Right renal pelvis (tissue), 4 donors: ENCODE data around the gene C2CD4B. TPM values are rescaled to one million over a fixed set of nuclear protein-coding genes. Genes with fewer than 3 reads are reported as not detected.

Source experiments
- DNase-seq, 4 donors: peaks; one replicate each; pipeline ENCODE4 v3.0.0-alpha.2; 2013; ENCODE audit warnings: low read depth in 4 of 4, low spot score in 3 of 4, missing footprints in 1 of 4
- polyA plus RNA-seq, 4 donors: library from polyadenylated mRNA; unstranded; fragments of 120-200 nt; gene quantifications; one replicate each; pipeline ENCODE4 v1.2.1, GENCODE V29; 2013; ENCODE audit not compliant: insufficient read length in 4 of 4

C2CD4B gene
- polyA plus RNA-seq, 4 donors: 0.36 to 1.1 (median 0.64) TPM

DNA sequence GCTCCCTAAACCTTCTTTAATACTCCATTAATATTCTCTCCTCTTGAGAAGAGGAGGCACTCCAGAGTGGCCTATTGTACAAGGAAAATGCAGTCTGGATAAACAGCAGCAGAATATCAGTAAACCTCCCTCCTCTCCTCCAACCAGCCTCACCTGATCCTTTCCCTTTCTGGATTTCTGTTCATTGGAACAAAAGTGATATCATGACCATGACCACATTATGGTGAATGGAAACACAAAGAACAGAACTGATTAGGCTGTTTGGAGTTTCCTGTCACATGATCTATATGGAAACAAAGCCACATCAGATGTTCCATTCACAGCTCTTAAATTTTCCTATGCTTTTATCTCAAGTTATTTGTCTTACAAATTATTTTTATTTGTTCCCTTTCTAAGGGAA, 14.6 kb downstream of the C2CD4B start:
- DNase-seq: no peak

DNA sequence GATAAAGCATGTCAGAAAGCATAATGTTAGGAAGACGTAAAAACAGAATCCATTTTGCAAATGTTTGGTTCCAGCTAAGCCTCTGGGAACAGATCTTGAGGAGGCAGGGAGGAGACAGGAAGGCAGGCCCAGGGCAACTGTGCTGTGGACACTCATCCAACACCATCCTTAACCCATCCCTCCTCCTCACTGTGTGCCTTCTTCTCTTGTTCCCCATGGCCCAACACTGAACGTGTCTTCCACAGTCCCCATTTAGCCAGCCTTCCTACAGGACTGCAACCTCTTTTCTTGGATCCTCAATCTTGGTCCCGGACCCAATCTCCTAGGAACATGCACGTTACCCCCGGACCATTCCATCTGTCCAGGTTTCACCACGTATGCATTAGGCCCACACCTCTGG, 15.4 kb downstream of the C2CD4B start:
- DNase-seq: no peak

DNA sequence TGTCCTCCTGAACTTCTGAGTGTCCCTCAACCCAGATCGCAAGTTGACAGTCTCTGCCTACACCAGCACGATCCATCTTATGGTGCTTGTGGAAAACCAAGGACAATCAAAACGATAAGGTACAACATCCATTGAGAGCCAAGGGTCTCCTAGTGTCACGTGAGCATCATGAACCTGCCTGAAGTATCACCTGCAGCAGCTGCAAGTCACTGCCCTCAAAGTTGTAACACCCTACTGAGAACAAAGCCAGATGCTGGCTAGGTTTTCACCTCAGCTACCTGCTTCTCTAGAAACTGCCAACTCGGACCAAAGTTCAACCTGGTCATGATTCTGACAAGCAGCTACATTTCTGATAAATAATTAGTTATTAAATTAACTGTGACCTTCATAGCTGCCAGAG, 17.5 kb downstream of the C2CD4B start:
- DNase-seq: no peak

DNA sequence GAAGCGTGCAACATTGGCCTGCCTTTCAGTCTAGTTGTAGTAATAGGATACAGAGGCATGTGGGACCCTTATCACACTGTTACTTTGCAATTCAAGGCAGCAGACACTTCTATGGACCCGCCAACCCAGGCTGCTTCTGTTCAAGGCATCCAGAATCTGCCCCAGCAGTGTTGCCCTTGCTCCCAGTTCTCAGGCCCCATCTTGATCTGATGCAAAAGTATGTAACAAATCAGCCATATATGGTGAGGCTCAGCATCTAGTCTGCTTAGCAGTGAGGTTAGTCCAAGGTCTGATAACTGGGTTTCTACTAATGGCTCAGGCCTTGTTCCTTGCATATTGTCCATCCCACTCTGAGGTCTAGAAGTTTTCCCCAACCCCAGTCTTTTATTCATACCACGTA, 17.9 kb downstream of the C2CD4B start:
- no peak for DNase-seq

DNA sequence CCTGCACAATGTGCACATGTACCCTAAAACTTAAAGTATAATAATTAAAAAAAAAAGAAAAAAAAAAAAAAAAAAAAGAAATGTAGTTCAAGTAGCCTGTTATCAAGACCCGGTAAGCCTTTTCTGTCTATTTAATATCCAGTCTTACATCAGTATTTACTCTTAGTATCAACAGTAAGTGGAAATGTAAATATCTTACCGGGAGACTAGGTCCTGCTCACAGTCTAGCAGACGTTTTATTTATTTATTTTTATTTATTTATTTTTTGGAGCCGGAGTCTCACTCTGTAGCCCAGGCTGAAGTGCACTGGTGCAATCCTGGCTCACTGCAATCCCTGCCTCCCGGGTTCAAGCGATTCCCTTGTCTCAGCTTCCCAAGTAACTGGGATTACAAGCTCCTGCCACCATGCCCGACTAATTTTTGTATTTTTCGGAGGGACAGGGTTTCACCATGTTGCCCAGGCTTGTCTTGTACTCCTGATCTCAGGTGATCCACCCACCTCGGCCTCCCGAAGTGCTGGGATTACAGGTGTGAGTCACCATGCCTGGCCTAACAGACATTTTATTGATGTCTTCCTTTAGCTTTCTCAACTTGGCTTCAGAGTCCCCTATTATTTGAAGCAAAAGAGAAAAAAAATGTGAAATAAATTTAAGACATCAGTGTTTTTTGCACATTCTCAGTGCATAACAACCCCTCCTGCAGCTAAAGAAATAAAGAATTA, 19.9 kb downstream of the C2CD4B start:
- DNase-seq: no peak

DNA sequence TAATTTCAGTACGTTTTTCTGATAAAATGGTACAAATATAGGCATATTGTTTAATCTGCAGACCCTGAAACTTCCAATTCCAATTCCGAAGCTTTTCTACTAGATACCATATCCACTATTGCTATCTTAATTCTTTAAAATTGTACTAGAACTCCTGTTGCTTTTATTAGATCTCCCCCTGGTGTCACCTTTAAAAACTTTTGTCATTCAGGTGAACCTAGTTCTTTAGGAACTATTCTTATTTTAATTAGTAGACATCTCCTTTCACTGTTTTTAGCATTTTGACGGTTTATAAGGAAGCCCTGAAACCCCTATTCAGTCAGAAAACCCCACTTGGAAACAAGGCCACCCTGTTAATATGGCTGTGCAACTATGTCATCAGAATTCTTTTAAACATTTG, 22.3 kb downstream of the C2CD4B start:
- no peak for DNase-seq

DNA sequence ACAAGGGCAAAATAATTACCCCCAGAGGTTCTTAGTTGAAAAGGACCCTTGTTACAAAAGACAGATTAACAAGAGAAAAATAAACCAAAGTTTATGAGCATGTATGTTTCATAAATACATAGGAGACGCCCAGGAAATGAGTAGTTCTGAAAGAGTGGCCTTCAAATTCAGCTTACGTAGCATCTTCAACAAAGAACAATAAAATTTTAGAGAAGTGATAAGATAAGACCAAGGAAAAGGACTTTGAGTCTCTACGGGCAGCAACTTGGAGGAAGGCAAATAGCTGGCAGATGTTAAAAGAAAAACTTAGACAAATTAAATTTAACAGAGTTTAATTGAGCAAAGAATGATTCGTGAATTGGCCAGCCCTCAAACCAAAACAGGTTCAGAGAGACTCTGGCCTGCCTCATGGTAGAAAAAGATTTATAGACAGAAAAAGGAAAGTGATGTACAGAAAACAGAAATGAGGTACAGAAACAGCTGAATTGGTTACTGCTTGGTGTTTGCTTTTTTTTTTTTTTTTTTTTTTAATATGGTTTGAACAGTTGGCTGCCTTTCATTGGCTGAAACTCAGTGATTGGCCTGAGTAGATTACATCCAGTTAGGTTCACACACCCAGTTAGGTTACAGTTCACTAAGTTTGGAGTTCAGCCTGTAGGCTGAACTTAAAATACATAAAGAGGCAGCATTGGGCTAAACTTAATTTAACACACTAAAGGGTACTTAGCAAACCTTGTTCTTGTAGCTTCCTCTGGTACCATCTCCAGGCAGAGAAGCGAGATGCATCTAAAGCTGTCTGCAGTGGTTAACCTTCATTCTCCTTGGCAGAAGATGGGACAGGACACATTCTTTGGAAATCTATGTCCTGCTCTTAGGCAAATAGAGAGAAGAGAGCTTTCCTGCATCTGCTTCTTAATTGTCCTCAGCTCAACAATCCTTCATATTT, 23.2 kb downstream of the C2CD4B start:
- DNase-seq: no peak

DNA sequence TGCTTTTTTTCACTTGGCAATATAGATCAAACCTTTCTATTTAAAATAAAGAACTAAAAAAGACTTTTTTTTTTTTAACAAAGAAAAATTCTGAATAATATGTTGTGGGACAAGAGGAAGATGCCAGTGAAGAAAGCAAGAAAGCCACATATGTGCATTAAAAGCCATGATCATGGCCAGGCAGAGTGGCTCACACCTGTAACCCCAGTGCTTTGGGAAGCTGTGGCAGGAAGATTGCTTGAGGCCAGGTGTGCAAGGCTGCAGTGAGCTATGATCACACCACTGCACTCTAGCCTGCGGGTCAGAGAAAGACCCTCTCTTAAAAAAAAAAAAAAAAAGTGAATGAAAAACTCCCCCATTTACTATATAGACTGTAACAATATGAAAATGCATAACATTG, 23.9 kb downstream of the C2CD4B start:
- DNase-seq: no peak

DNA sequence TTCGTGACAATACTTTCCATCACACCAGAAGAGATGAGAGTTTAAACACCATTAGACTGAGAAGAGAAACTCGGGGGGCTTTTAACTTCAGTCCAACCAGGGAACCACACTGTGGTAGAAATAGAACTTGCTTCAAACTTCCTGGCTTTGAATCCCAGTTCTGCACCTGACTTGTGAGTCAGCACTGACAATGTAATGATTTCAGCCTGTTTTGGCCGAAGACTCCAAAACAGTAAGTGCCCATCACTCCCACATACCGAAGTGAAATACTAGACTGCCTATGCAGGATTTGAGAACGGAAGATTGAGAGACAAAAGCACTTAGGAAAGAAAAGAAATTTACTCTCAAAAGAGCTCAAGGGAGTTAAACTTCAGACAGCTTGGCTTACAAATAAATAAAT, 27.0 kb downstream of the C2CD4B start:
- no peak for DNase-seq

DNA sequence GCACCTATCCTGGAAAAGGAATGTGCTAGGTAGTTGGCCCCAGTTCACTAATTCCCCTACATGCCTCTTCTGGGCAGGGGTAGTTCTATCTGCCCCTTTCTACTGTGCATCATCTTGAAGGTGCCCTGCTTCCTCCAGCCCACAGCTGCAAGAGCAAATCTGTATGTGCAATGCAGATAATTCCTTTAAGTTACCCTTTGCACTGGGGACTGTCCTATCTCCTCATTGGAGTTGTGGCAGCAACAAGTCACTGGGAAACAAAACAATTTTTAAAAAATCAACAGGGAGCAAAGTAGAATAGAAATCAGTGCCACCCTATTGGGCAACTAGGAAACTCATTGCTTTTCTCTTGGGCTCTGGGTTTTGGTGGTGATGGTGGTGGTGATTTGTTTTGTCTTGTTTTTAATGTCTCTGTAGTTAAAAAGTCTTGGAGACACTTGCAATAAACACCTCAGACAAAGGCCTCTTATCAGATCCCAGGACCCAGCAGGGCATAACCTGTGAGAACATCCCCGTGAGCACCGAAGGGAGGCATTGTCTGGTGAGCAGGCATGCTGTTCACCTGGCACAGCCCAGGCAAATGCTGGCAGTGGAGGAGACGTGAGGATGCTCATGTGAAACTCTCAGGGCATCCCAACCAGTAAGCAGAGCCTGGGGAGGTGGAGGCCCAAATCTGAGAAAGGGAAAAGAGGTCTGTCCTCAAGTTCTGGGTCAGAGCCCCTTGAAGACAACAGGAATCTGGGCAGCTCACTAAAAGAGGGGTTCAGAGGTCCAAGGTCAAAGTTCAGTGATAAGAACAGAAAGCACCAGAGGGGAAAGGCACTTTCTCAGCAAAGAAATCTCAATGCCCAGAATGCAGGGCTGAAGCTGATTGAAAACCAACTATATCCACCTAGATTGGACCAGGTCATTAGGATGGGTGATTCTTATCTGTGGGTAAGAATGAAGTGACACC, 27.9 kb downstream of the C2CD4B start:
- no peak for DNase-seq

DNA sequence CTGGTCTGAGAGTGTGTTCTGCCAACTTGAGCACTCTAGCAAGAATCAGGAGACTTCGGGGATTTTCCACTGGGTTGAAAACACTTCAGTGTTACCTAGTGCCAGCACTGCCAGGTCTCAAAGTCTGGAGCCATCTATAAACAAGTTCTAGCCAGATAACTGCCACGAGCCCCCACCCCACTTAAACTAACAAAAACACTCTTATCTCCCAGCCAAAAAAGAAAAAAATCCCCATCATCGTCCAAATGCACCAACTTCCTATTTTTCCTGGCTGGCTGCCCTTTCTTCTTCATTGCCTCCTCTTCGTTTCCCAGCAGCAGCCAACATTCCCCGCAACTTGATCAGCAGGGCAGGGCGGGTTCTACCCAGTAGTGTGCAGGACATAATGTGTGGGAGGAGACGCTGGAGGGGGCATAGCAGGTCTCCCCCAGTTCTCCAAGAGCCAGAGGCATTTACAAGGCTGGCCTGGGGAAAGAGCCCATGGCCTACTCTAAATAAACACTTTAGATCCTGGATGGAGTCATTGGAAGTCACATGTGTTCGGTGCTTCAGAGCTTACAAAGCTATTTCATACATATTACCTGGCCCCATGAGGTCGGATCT, 29.5 kb downstream of the C2CD4B start:
- DNase-seq: no peak

DNA sequence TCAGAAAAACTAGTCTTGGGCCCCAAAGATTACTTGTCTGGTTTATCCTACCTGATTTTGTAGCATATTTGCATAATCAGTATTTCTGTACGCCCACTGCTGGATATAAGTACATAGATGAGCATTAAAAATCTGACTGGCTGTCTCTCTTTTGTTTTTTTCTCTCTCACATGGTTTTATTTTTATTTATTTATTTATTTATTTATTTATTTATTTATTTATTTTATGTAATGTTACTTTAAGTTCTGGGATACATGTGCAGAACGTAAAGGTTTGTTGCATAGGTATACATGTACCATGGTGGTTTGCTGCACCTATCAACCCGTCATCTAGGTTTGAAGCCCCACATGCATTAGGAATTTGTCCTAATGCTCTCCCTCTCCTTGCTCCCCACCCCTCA, 31.9 kb downstream of the C2CD4B start:
- no peak for DNase-seq

DNA sequence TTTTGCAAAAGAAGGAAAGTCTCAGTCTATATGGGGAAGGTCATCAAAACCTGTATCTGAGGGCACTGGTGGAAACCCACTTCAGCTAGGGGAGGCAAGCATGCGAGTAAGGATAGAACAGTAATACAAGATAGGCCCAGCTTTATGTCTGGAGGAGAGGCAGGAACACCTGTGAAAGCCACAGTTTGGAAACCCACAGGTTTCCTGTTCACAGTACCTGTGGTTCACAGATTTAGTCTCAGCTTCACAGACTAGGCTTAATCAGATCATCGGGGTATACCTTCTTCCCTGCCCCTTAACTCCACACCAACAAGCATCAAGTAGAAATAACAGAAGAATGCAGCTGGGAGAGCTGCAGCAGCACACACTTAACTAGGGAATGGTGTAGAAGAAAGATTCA, 36.2 kb downstream of the C2CD4B start:
- no peak for DNase-seq

DNA sequence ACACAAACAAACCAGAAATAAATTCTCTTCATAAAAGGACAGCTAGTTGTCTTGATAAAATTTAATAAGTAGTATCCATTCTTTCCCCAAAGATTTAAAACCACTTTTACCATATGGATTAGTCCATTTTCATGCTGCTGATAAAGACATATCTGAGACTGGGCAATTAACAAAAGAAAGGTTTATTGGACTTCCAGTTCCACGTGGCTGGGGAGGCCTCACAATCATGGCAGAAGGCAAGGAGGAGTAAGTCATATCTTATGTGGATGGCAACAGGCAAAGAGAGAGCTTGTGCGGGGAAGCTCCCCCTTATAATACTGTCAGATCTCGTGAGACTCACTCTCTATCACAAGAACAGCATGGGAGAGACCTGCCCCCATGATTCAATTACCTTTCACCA, 38.7 kb downstream of the C2CD4B start:
- no peak for DNase-seq

DNA sequence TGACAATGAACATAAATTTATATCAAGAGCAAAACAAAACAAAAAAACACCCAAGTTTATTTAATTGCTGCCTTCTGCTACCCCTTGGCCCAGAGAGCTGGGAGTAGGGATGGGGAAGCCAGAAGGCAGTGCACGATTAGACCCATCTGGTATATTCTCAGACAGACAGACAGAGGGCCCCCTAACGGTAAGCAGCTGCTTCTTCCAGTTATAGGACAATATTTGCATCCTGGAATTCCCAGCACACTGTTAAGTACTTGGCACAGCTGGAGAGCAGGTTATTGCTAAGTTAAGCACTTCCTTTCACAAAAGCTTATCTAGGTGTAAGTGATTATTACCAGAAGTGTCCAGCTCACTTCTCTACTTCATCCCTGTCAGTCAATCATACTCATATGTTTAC, 39.3 kb downstream of the C2CD4B start:
- DNase-seq: no peak

DNA sequence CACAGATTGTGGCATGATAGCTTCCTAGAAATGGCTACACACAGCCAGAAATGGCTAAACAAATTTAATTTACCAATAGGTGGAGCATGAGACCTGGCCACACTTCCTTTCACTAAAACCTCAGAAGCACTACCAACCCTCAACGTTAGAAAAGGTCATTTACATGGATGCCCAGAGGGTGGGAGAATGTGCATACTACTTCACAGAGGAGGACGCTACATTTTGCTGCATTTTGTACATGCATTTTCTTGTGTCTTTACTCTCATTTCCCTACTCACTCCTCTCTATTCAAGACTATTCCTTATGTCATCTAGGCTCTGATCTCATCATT, 40.1 kb downstream of the C2CD4B start:
- no peak for DNase-seq

DNA sequence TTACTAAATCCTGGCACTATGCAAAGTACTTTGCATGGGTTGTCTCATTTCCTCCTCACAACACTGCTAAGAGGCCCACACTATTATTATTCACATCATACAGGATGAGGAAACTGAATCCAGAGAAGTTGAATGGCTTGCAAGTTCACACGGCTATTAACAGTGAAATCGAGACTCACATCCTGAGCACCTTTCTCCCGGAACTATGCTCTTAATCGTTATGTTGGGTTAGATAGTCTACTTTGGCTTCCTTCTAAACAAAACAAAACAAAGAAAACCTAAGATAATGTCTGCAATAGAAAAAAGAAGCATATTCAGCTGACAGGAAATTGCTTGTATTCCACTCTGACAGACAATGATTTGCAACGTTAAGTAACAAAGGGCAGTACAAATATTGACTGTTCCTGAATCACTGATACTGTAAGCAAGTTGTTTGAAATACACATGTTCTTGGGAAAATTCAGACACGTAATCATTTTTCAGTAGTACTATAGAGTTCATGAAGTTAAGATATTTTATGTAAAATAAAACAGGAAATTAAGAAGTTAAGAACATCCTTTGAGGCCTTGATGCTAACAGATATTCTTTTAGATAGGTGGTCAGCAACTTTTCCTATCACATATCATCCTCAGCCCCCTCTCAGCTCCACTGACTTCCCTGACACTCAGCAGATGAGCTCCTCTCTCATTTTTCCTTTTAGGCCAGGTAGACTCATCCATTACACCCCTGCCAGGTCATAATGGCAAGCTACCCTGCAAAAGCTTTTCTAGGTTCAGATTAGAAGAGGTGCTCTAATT, 40.7 kb downstream of the C2CD4B start:
- DNase-seq: no peak

DNA sequence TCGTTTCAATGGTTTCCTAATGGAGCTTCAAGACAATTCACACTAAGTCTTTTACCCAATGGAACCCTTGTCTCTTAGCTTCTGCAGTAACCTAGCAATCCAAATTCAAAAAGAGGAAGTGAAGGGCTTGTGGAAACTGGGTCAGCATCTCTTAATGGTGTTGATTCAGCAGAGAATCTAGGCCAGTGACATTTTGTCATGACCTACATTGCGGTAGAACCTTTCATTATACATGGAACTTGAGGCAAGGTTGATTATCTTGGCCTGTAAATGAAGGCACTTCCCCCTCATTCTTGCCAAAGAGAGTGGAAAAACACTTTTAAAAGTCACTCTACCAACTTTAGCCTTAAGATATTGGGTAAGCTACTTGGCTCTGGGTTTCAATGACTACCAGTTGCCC, 42.8 kb downstream of the C2CD4B start:
- no peak for DNase-seq

DNA sequence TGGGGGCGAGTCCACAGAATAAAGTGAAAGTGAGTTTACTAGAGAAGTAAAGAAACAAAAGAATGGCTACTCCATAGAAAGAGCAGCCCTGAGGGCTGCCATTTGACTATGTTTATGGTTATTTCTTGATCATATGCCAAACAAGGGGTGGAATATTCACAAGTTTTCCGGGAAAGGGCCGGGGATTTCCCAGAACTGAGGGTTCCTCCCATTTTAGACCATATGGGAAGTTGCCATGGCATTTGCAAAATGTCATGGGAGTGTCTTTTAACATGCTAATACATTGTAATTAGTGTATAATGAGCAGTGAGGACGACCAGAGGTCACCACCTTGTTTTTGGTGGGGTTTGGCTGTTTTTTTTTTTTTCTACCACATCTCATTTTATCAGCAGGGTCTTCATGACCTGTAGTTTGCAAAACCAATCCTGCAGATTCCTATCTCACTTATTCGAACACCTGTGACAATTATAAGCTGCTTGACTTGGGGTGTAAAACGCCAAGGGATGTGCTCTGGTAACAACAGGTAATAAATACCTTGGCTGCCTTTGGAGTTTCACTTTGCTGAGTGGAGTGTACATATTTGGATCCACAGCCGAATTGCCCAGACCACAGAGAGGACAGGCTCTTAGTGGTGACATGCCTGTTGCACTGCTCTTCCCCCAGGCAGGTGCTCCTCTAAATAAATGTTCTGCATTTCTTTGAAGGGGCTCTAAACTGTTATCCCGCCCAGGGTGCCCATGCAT, 43.6 kb downstream of the C2CD4B start:
- no peak for DNase-seq
